Astrocyte (in vitro differentiated cells and primary cell): ENCODE data around the gene PRR29. TPM values are rescaled to one million over a fixed set of nuclear protein-coding genes. Genes with fewer than 3 reads are reported as not detected.

Source experiments
- DNase-seq: peaks from one replicate; pipeline ENCODE4 v3.0.0-alpha.2; 2010; ENCODE audit warnings: low read depth
- FAIRE-seq: peaks from 2 replicates; lab custom pipeline; 2011; peaks lifted over from hg19 to GRCh38; lab: Jason Lieb, UNC
- H2AFZ ChIP-seq: 2 replicates; pipeline ENCODE4 v1.6.0; 2012; ENCODE audit warnings: low read depth, low read length, inconsistent platforms
- H3K27ac ChIP-seq: 2 replicates; pipeline ENCODE4 v1.5.1; 2011; ENCODE audit warnings: low read depth, low read length, inconsistent platforms
- H3K27me3 ChIP-seq: 2 replicates; pipeline ENCODE4 v1.6.0; 2011; ENCODE audit warnings: low read length, inconsistent platforms; ENCODE audit not compliant: insufficient read depth
- H3K36me3 ChIP-seq: 2 replicates; pipeline ENCODE4 v1.5.1; 2011; ENCODE audit warnings: low read length, inconsistent platforms; ENCODE audit not compliant: insufficient read depth
- H3K4me1 ChIP-seq: 2 replicates; pipeline ENCODE4 v1.5.1; 2011; ENCODE audit warnings: low read length, inconsistent platforms; ENCODE audit not compliant: insufficient read depth
- H3K4me2 ChIP-seq: 2 replicates; pipeline ENCODE4 v1.6.0; 2012; ENCODE audit warnings: low read length, inconsistent platforms
- H3K4me3 ChIP-seq: 2 replicates; pipeline ENCODE4 v1.5.1; 2011; ENCODE audit warnings: low read depth, mild to moderate bottlenecking, low read length, inconsistent platforms; ENCODE audit not compliant: insufficient read depth
- H3K79me2 ChIP-seq: 2 replicates; pipeline ENCODE4 v1.6.0; 2012; ENCODE audit warnings: mild to moderate bottlenecking, low read length, inconsistent platforms; ENCODE audit not compliant: insufficient read depth
- H3K9ac ChIP-seq: 2 replicates; pipeline ENCODE4 v1.6.0; 2012; ENCODE audit warnings: mild to moderate bottlenecking, low read length, inconsistent platforms
- H3K9me3 ChIP-seq: 2 replicates; pipeline ENCODE4 v1.5.1; 2012; ENCODE audit warnings: low read depth, mild to moderate bottlenecking, low read length, inconsistent platforms; ENCODE audit not compliant: insufficient read depth
- H4K20me1 ChIP-seq: 2 replicates; pipeline ENCODE4 v1.6.0; 2012; ENCODE audit warnings: low read length, inconsistent platforms; ENCODE audit not compliant: insufficient read depth
- H3K27ac Mint-ChIP-seq: one replicate; pipeline ENCODE4 v1.8.0; 2021; ENCODE audit warnings: mild to moderate bottlenecking, mixed read lengths; ENCODE audit not compliant: unreplicated experiment
- H3K27me3 Mint-ChIP-seq: one replicate; pipeline ENCODE4 v1.8.0; 2021; ENCODE audit warnings: low read depth, mixed read lengths; ENCODE audit not compliant: unreplicated experiment
- H3K36me3 Mint-ChIP-seq: one replicate; pipeline ENCODE4 v1.8.0; 2021; ENCODE audit warnings: low read depth, mixed read lengths; ENCODE audit not compliant: unreplicated experiment
- H3K4me1 Mint-ChIP-seq: one replicate; pipeline ENCODE4 v1.8.0; 2021; ENCODE audit warnings: low read depth, mixed read lengths; ENCODE audit not compliant: unreplicated experiment
- H3K4me3 Mint-ChIP-seq: one replicate; pipeline ENCODE4 v1.8.0; 2021; ENCODE audit warnings: mild to moderate bottlenecking, moderate library complexity, mixed read lengths; ENCODE audit not compliant: unreplicated experiment
- H3K9me3 Mint-ChIP-seq: one replicate; pipeline ENCODE4 v1.8.0; 2021; ENCODE audit warnings: mild to moderate bottlenecking, mixed read lengths; ENCODE audit not compliant: unreplicated experiment
- CTCF ChIP-seq: IDR thresholded peaks from 2 replicates; pipeline ENCODE4 v1.5.1; 2011; ENCODE audit warnings: low read depth, mild to moderate bottlenecking, inconsistent platforms, low read length, moderate library complexity; ENCODE audit not compliant: insufficient read depth
- EZH2 ChIP-seq: IDR thresholded peaks from 2 replicates; pipeline ENCODE4 v1.6.1; 2012; ENCODE audit warnings: mild to moderate bottlenecking, low read length, inconsistent platforms; ENCODE audit not compliant: insufficient read depth
- total RNA-seq: library from RNA; stranded (reverse); gene quantifications from 2 replicates; pipeline ENCODE4 v1.2.1, GENCODE V29; 2021

Gene PRR29
- total RNA-seq, 1 donor from 2014 or later: 0.54 TPM

- H3K27me3 ChIP-seq: no peaks in the 10 kb centered on the region
- no peaks in the 10 kb centered on the region for H3K79me2 ChIP-seq
- no peak overlapping the region for H3K27ac ChIP-seq
- H3K27me3 Mint-ChIP-seq: peaks cover 29% of the 10 kb centered on the region
- no peak overlapping the region for H3K27ac Mint-ChIP-seq
- no peaks in the 10 kb centered on the region for H3K36me3 ChIP-seq
- no peaks in the 10 kb centered on the region for H3K36me3 Mint-ChIP-seq
- no peak overlapping the region for H3K4me2 ChIP-seq
- TF ChIP-seq EZH2 (no peak), CTCF (no peak)
- no peak for DNase-seq
- no peak for FAIRE-seq
- H3K9ac ChIP-seq: no peak overlapping the region
- H4K20me1 ChIP-seq: no peaks in the 10 kb centered on the region
- H3K9me3 Mint-ChIP-seq: no peaks in the 10 kb centered on the region
- H3K4me3 Mint-ChIP-seq: no peak overlapping the region
- no peak overlapping the region for H3K4me3 ChIP-seq
- H3K4me1 ChIP-seq: no peaks in the 10 kb centered on the region
- H2AFZ ChIP-seq: no peak overlapping the region
- H3K4me1 Mint-ChIP-seq: no peaks in the 10 kb centered on the region
- H3K9me3 ChIP-seq: no peaks in the 10 kb centered on the region
Measured at GRCh38 chr17:64003526-64004121, 5.5 kb downstream of the PRR29 start.

GRCh38 chr17:64004218-64004770 is 6.1 kb downstream of the PRR29 start:
- no peak for TF ChIP-seq EZH2
- no peak for TF ChIP-seq CTCF
- no peaks in the 10 kb centered on the region for H3K9me3 ChIP-seq
- Mint-ChIP-seq H3K27ac (no peak overlapping the region), H3K27me3 (peaks cover 26% of the 10 kb centered on the region), H3K36me3 (no peaks in the 10 kb centered on the region), H3K4me3 (no peak overlapping the region), H3K9me3 (no peaks in the 10 kb centered on the region), H3K4me1 (peaks cover 2% of the 10 kb centered on the region)
- no peaks in the 10 kb centered on the region for H3K4me1 ChIP-seq
- no peaks in the 10 kb centered on the region for H3K36me3 ChIP-seq
- no peak overlapping the region for H3K4me2 ChIP-seq
- H2AFZ ChIP-seq: no peak overlapping the region
- H3K27ac ChIP-seq: no peak overlapping the region
- DNase-seq (no peak), FAIRE-seq (no peak)
- H4K20me1 ChIP-seq: no peaks in the 10 kb centered on the region
- H3K79me2 ChIP-seq: no peaks in the 10 kb centered on the region
- no peak overlapping the region for H3K4me3 ChIP-seq
- H3K27me3 ChIP-seq: no peaks in the 10 kb centered on the region
- no peak overlapping the region for H3K9ac ChIP-seq
